ENCODE results near the gene ARID1B.

The ARID1B gene

DNA sequence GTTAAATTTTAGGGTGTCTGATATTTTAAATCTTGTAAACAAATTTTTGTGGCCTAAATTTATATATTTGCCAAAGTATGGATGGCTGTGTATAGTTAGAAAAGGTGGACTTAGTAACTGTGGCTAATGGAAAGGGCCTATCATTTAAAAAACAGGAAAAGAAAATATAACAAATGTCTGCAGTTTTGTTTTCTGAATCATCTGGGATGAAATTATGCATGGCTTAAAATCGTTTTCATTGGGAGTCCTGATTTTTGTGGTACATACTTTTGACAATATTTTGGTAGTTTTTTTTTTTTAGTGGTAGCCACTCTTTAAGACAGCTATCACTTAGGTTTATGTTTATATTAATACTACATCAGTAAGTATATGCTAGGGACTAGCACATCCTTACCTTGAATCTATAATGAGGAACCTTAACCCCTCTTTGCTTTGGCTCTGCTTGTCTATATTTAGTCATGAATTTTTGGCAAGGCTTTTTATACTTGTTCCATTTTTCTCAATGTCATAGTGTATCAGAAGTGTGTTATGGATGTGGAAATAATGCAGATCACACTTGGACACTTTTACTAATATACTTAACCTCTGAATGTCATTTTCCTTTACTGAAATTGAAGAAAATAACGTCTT lies 5.6 kb downstream of the ARID1B start:
- H3K4me3 ChIP-seq (ENCODE audit: low read length), result peak overlapping the region; percentile 90

GRCh38 chr6:156783958-156784357 lies 6.8 kb downstream of the ARID1B start:
- Histone ChIP-seq H3K9ac (ENCODE audit: low read depth, low read length) (no peak overlapping the region), H3K27ac (ENCODE audit: low read depth, low read length) (no peak overlapping the region; the same call in 1 of the 2 replicates), H3K36me3 (ENCODE audit: insufficient read depth, low read length) (peaks cover 8% of the 10 kb centered on the region; the same call in 1 of the 2 replicates), H3K4me3 (ENCODE audit: low read length) (peak overlapping the region; percentile 12; the same call in 1 of the 2 replicates), H3K27me3 (ENCODE audit: insufficient read depth, low read length) (no peaks in the 10 kb centered on the region), H3K4me1 (ENCODE audit: insufficient read depth, low read length) (peaks cover 67% of the 10 kb centered on the region), H3K9me3 (ENCODE audit: insufficient read depth, low read depth, low read length) (no peaks in the 10 kb centered on the region)
- 7% methylated on average over 4 of the region's 6 CpGs for WGBS

More for the DNA sequence above, 5.6 kb downstream of the ARID1B start:
- no peak overlapping the region for H3K9ac ChIP-seq (ENCODE audit: low read depth, low read length)
- H3K27me3 ChIP-seq (ENCODE audit: insufficient read depth, low read length), result no peaks in the 10 kb centered on the region
- 13% methylated on average over 1 of the region's 2 CpGs for WGBS
- H3K36me3 ChIP-seq (ENCODE audit: insufficient read depth, low read length), result peaks cover 8% of the 10 kb centered on the region; the same call in 1 of the 2 replicates
- H3K4me1 ChIP-seq (ENCODE audit: insufficient read depth, low read length), result peaks cover 56% of the 10 kb centered on the region
- no peak overlapping the region for H3K27ac ChIP-seq (ENCODE audit: low read depth, low read length)
- no peaks in the 10 kb centered on the region for H3K9me3 ChIP-seq (ENCODE audit: insufficient read depth, low read depth, low read length)

DNA sequence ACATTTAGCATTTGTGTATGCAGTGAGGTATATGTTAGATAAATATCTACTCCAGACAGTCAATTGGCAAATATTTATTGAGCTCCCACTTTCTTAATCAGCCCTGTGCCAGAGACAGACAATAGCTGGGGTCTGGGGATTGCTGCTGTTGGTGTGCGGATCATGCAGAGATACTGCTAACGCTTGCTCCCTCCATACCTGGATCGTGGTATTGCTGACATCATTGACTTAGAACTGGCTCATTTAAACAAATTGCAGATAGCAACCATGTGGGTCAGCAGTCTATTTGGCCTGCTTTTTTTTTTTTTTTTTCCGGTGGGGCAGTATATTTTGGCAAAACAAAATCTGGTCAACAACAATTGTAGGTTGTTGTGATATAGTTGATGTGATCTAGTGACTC lies 9.5 kb downstream of the ARID1B start:
- no peak overlapping the region for H3K9ac ChIP-seq (ENCODE audit: low read depth, low read length)

DNA sequence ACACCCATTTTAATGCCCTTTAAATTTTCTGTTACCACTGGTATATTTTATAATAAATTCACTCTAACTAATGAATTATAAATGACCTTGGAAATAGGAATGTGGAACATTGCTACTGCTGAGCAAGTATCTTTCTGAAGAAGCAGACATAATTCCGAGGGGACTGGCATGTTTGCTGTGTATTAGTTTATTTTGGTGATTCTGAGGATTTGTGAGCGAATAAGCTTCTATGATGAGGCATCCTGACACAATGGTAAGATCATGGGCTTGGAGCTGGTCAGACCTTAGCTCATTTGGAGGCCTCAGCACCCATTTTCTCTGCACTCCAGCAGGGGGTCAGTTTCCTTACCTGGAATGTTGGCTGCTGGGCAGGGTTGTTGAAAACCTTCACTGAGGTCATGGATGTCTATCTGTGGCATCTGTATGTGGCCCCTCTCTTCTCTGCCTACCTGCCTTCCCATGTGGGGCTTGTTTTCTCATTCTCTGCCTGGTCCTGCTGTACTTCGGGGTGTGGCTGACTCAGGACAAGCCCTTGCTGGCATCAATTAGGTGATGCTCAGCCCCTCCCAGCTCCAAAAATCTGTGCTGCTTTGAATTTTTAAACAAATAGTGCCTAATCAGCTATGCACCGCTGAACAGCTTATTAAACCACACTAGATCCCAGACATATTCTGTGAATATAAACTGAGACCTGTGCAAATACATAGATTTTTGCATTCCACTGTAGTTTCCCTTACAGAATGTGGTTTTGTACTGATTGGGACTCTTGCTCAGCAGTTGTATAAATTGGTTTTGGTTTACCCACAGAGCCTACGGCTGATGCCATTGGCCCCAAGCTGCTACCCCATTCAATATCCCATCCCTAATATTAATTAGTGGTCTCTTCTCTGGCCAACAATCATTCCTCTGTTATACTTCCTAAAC lies 10.7 kb downstream of the ARID1B start:
- H3K9me3 ChIP-seq (ENCODE audit: insufficient read depth, low read depth, low read length), result no peaks in the 10 kb centered on the region
- 92% methylated on average over 5 of the region's 5 CpGs for WGBS
- no peak overlapping the region for H3K4me3 ChIP-seq (ENCODE audit: low read length)
- H3K4me1 ChIP-seq (ENCODE audit: insufficient read depth, low read length), result peaks cover 78% of the 10 kb centered on the region
- peaks cover 8% of the 10 kb centered on the region; the same call in 1 of the 2 replicates for H3K36me3 ChIP-seq (ENCODE audit: insufficient read depth, low read length)
- H3K27ac ChIP-seq (ENCODE audit: low read depth, low read length), result no peak overlapping the region
- H3K9ac ChIP-seq (ENCODE audit: low read depth, low read length), result no peak overlapping the region
- H3K27me3 ChIP-seq (ENCODE audit: insufficient read depth, low read length), result no peaks in the 10 kb centered on the region

More for the DNA sequence above, 9.5 kb downstream of the ARID1B start:
- H3K9me3 ChIP-seq (ENCODE audit: insufficient read depth, low read depth, low read length), result no peaks in the 10 kb centered on the region
- no peak overlapping the region for H3K4me3 ChIP-seq (ENCODE audit: low read length)
- H3K27me3 ChIP-seq (ENCODE audit: insufficient read depth, low read length), result no peaks in the 10 kb centered on the region
- no peak overlapping the region for H3K27ac ChIP-seq (ENCODE audit: low read depth, low read length)
- WGBS, result 96% methylated on average over 4 of the region's 4 CpGs
- peaks cover 79% of the 10 kb centered on the region for H3K4me1 ChIP-seq (ENCODE audit: insufficient read depth, low read length)
- peaks cover 8% of the 10 kb centered on the region; the same call in 1 of the 2 replicates for H3K36me3 ChIP-seq (ENCODE audit: insufficient read depth, low read length)

- no peak overlapping the region for H3K27ac ChIP-seq (ENCODE audit: low read depth, low read length)
- no peaks in the 10 kb centered on the region for H3K27me3 ChIP-seq (ENCODE audit: insufficient read depth, low read length)
- no peak overlapping the region for H3K9ac ChIP-seq (ENCODE audit: low read depth, low read length)
- peaks cover 63% of the 10 kb centered on the region for H3K4me1 ChIP-seq (ENCODE audit: insufficient read depth, low read length)
- no peaks in the 10 kb centered on the region for H3K9me3 ChIP-seq (ENCODE audit: insufficient read depth, low read depth, low read length)
- H3K36me3 ChIP-seq (ENCODE audit: insufficient read depth, low read length), result peaks cover 8% of the 10 kb centered on the region; the same call in 1 of the 2 replicates
- WGBS, result 74% methylated on average over 6 of the region's 7 CpGs
- no peak overlapping the region for H3K4me3 ChIP-seq (ENCODE audit: low read length)
These were observed 12.1 kb downstream of the ARID1B start for GRCh38 chr6:156789081-156789943.

- H3K9me3 ChIP-seq (ENCODE audit: insufficient read depth, low read depth, low read length), result no peaks in the 10 kb centered on the region
- WGBS, result 79% methylated on average over 3 of the region's 3 CpGs
- H3K4me1 ChIP-seq (ENCODE audit: insufficient read depth, low read length), result peaks cover 67% of the 10 kb centered on the region
- no peaks in the 10 kb centered on the region for H3K27me3 ChIP-seq (ENCODE audit: insufficient read depth, low read length)
- no peaks in the 10 kb centered on the region for H3K36me3 ChIP-seq (ENCODE audit: insufficient read depth, low read length)
- H3K9ac ChIP-seq (ENCODE audit: low read depth, low read length), result no peak overlapping the region
- H3K4me3 ChIP-seq (ENCODE audit: low read length), result no peak overlapping the region; the same call in 1 of the 2 replicates
- H3K27ac ChIP-seq (ENCODE audit: low read depth, low read length), result no peak overlapping the region
These were observed 13.6 kb downstream of the ARID1B start for GRCh38 chr6:156790711-156791319.

DNA sequence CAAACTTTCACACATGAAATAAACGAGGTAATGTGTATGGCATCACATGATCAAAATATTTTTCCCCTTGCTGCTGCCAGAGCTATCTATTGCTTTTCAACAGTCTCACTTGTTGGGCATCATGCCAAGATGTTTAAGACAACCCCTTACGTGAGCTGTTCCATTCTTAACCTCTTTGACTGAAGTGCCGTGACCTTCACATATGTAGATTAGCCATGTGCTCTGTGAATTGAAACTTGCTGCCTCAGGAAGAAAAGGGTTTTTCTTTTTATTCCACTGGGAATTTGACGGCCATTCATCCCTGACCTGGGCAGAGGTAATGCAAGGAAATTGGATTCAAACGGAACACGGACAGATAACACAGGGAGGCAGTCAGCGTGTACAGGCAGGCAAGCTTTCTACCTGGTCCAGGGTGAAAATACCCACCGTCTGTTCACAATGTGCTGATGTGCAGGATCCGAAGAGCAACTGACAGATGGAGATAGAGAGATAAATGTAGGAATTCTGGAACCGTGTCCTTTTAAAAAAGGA lies 14.2 kb downstream of the ARID1B start:
- Histone ChIP-seq H3K27me3 (ENCODE audit: insufficient read depth, low read length) (no peaks in the 10 kb centered on the region), H3K4me1 (ENCODE audit: insufficient read depth, low read length) (peaks cover 72% of the 10 kb centered on the region), H3K9me3 (ENCODE audit: insufficient read depth, low read depth, low read length) (no peaks in the 10 kb centered on the region), H3K9ac (ENCODE audit: low read depth, low read length) (no peak overlapping the region), H3K36me3 (ENCODE audit: insufficient read depth, low read length) (no peaks in the 10 kb centered on the region), H3K4me3 (ENCODE audit: low read length) (peak overlapping the region; percentile 5; the same call in 1 of the 2 replicates), H3K27ac (ENCODE audit: low read depth, low read length) (peak overlapping the region; percentile 30; the same call in 1 of the 2 replicates)
- 25% methylated on average over 10 of the region's 10 CpGs for WGBS

GRCh38 chr6:156793200-156793599 lies 16.0 kb downstream of the ARID1B start:
- peaks cover 66% of the 10 kb centered on the region for H3K4me1 ChIP-seq (ENCODE audit: insufficient read depth, low read length)
- no peaks in the 10 kb centered on the region for H3K27me3 ChIP-seq (ENCODE audit: insufficient read depth, low read length)
- H3K9ac ChIP-seq (ENCODE audit: low read depth, low read length), result no peak overlapping the region
- no peak overlapping the region for H3K4me3 ChIP-seq (ENCODE audit: low read length)
- WGBS, result 92% methylated on average over 6 of the region's 6 CpGs
- H3K9me3 ChIP-seq (ENCODE audit: insufficient read depth, low read depth, low read length), result no peaks in the 10 kb centered on the region
- no peak overlapping the region for H3K27ac ChIP-seq (ENCODE audit: low read depth, low read length)
- no peaks in the 10 kb centered on the region for H3K36me3 ChIP-seq (ENCODE audit: insufficient read depth, low read length)

DNA sequence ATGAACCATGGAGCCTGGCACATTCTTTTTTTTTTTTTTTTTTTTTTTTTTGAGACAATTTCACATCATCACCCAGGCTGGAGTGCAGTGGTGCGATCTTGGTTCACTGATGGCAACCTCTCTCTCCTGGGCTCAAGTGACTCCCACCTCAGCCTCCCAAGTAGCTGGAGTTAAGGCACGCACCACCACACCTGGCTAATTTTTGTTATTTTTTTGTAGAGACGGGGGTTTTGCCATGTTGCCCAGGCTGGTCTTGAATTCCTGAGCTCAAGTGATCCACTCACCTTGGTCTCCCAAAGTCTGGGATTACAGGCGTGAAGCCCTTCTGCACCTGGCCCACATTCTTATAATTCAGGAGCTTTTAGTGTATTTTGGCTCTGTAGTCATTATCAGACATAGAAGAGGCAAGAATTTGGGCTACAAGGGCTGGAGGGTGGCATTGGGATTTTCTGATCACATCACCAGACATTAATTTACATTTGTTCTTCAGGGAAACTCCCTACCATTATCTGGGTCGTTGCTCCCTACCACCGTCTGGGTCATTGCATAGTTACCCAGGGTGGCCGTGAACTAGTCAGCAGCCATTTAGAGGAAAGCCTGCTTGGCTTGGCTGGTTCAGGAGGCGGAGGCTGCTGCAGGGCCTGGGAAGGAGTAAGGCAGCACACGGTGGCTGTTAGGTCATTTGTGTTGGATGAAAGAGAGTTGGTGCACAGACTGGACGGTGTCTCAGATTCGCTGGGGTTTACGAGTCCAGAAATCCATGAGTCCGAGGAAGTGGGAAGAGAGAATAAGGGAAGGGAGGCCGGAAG lies 17.6 kb downstream of the ARID1B start:
- no peak overlapping the region for H3K27ac ChIP-seq (ENCODE audit: low read depth, low read length)
- 76% methylated on average over 14 of the region's 14 CpGs for WGBS
- H3K4me1 ChIP-seq (ENCODE audit: insufficient read depth, low read length), result peaks cover 53% of the 10 kb centered on the region

More for the DNA sequence above, 17.6 kb downstream of the ARID1B start:
- no peaks in the 10 kb centered on the region for H3K36me3 ChIP-seq (ENCODE audit: insufficient read depth, low read length)
- H3K4me3 ChIP-seq (ENCODE audit: low read length), result no peak overlapping the region
- no peaks in the 10 kb centered on the region for H3K9me3 ChIP-seq (ENCODE audit: insufficient read depth, low read depth, low read length)
- H3K27me3 ChIP-seq (ENCODE audit: insufficient read depth, low read length), result no peaks in the 10 kb centered on the region
- peak overlapping the region; percentile 7; the same call in 1 of the 2 replicates for H3K9ac ChIP-seq (ENCODE audit: low read depth, low read length)

Data from HUES64 (cell line).